Natural killer cell (primary cell): ENCODE measurements around the gene OCEL1. TPM values are rescaled to one million over a fixed set of nuclear protein-coding genes. Genes with fewer than 3 reads are reported as not detected.

ENCODE experiments used
- ATAC-seq, 3 donors: fragments of 150-1000 bp in 2 of 3; fragments of 200-7000 bp in 1 of 3; cut with Tn5 transposase; 1 replicate in 1 of 3; 2 replicates in 2 of 3; pipeline ENCODE4 v1.10.0; 2021; ENCODE audit warnings: mild to moderate bottlenecking in 2 of 3, moderate library complexity in 2 of 3
- DNase-seq, 2 donors: peaks; one replicate each; pipeline versions ENCODE4 v3.0.0 to v3.0.0-alpha.2; 2013 to 2021; ENCODE audit warnings: mixed read lengths in 1 of 2
- H3K27ac ChIP-seq: one replicate; pipeline ENCODE4 v1.5.1; 2013; ENCODE audit warnings: mild to moderate bottlenecking, low read length
- H3K27me3 ChIP-seq: one replicate; pipeline ENCODE4 v1.6.1; 2013; ENCODE audit warnings: low read length; ENCODE audit not compliant: control insufficient read depth, insufficient read depth
- H3K36me3 ChIP-seq: one replicate; pipeline ENCODE4 v1.6.1; 2013; ENCODE audit warnings: low read length; ENCODE audit not compliant: control insufficient read depth, insufficient read depth
- H3K4me1 ChIP-seq: one replicate; pipeline ENCODE4 v1.6.1; 2013; ENCODE audit warnings: low read length; ENCODE audit not compliant: control insufficient read depth, insufficient read depth
- H3K4me3 ChIP-seq: one replicate; pipeline ENCODE4 v1.5.1; 2013; ENCODE audit warnings: low read length
- H3K9me3 ChIP-seq: one replicate; pipeline ENCODE4 v1.6.1; 2013; ENCODE audit warnings: low read length; ENCODE audit not compliant: control insufficient read depth, insufficient read depth
- H3K27ac Mint-ChIP-seq, 2 donors: one replicate each; pipeline ENCODE4 v1.8.0; 2022; ENCODE audit warnings: mild to moderate bottlenecking in 2 of 2, mixed read lengths in 2 of 2, moderate library complexity in 1 of 2
- H3K27me3 Mint-ChIP-seq, 2 donors: one replicate each; pipeline ENCODE4 v1.8.0; 2022; ENCODE audit warnings: low read depth in 2 of 2, mixed read lengths in 2 of 2
- H3K36me3 Mint-ChIP-seq: one replicate; pipeline ENCODE4 v1.8.0; 2022; ENCODE audit warnings: mixed read lengths
- H3K4me1 Mint-ChIP-seq, 2 donors: one replicate each; pipeline ENCODE4 v1.8.0; 2022; ENCODE audit warnings: mixed read lengths in 2 of 2
- H3K4me3 Mint-ChIP-seq: one replicate; pipeline ENCODE4 v1.8.0; 2022; ENCODE audit warnings: mild to moderate bottlenecking, moderate library complexity, mixed read lengths
- H3K9me3 Mint-ChIP-seq, 2 donors: one replicate each; pipeline ENCODE4 v1.8.0; 2022; ENCODE audit warnings: mixed read lengths in 2 of 2
- WGBS: methylation state at CpG from one replicate; pipeline ENCODE4 v1.1.7; 2013; ENCODE audit warnings: missing lambda C conversion rate; ENCODE audit not compliant: insufficient coverage; 5-methylcytosine and 5-hydroxymethylcytosine counted together
- intact Hi-C: fragments of 100-400 bp; cut with micrococcal nuclease; formaldehyde crosslinking; loops from one replicate; pipeline ENCODE4 v1.14.2; 2022
- total RNA-seq, 4 donors: library from RNA; stranded (reverse); fragments of 120-200 nt in 1 of 4; gene quantifications; one replicate each; pipeline versions ENCODE4 v1.2.3 to v1.2.4, GENCODE V29; 2013 to 2022
- TF ChIP-seq, protein P1 (sequence below): fragments of 200-600 bp; IDR thresholded peaks from one replicate; pipeline ENCODE4 v1.8.0; 2022; ENCODE audit warnings: antibody characterized with exemption

The OCEL1 gene
- total RNA-seq, 3 donors from 2014 or later (not counting 1 experiment from before 2014, with no cell fraction given), result 28.1 to 39.1 (median 37.0) TPM

DNA sequence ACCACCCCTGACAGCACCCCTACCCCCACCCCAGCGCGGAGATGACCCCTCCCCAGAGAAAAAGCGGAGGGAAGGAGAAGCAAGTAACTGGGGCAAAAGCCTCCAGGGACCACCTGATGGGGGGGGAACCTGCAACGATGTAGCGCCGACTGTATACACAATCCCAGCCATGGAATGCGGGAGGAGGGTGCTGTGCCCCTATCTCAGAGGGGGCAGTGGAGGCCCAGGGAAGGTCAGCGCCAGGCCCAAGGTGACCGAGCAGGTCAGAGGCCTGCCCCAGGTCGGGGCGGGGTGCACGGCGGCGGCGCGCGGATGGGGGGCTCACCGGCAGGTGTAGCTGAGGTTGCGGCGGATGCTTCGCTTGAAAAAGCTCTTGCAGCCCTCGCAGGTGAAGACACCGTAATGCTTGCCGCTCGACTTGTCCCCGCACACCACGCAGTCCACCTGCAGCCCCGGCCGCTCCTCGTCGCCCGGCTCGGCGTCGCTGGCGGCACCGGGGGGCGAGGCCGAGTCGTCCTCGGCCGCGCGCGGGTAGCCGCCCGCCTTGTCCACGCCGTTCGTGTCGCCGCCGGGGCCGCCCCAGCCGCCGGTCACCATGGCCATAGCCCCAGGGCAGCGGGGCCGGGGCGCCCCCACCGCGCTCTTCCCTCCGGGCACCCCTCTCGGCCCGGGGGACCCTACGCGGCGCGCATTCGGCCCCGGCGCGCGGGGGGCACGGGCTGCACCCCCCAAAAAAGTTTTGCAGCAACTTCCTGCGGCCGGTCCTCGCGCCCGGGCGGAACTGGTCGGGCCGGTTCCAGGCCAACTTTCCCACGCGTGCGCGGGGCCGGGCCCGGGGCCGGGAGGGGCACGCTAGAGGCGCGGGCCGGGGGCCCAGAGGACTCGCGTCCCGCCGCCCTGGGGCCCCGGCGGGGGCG, 18.9 kb downstream of the OCEL1 start:
- H3K4me3 Mint-ChIP-seq, result peak overlapping the region; percentile 35
- 5% methylated on average over 100 of the region's 100 CpGs for WGBS
- ATAC-seq, result peak in 1 of 3 donors; percentile 1

DNA sequence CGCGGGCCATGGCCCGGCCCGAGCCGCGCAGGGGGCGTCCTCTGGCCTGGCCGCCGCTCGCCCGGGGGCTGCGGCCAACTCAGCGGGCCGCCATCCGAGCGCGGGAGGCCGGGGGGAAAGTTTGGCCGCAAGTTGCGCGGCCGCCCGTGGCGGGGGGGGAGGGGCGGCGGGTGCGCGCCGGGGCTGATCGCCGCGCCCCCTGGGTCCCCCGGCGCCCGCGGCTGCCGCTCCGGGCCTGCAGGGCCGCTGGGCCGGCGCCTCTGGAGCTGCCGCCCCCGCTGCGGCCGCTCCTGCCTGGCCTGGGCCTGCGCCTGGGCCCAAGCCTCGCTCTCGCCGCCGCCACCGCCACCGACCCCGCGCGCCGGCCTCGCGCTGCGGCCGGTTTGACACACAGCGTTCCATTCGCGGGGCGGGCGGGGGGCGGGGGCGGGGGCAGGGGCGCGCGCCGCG, 19.5 kb downstream of the OCEL1 start, which contains the start of gene NR2F6:
NR2F6 (minus strand) TSS at position 385 of the 450 bp plus-strand sequence. CDS start 699 bp downstream, outside the sequence.
- intact Hi-C loops, result no loop called here
- H3K9me3 ChIP-seq, result no peaks in the 10 kb centered on the region
- ATAC-seq, result peak; percentile 15 to 20 (median 19)
- H3K4me3 ChIP-seq, result peak within 1 kb of the TSS; percentile 64
- H3K36me3 ChIP-seq, result no peaks in the 10 kb centered on the region
- under 1% methylated on average over 72 of the region's 72 CpGs for WGBS
- Mint-ChIP-seq H3K4me1 (peaks cover 0 to 21% of the 10 kb centered on the region in 2 donors), H3K9me3 (no peaks in the 10 kb centered on the region), H3K27me3 (no peaks in the 10 kb centered on the region), H3K36me3 (no peaks in the 10 kb centered on the region), H3K27ac (peak within 1 kb of the TSS in 1 of 2 donors; percentile 83), H3K4me3 (peak within 1 kb of the TSS; percentile 89)
- DNase-seq, result no peak
- no peaks in the 10 kb centered on the region for H3K27me3 ChIP-seq
- peak within 1 kb of the TSS; percentile 49 for H3K27ac ChIP-seq
- TF ChIP-seq, protein P1, sequence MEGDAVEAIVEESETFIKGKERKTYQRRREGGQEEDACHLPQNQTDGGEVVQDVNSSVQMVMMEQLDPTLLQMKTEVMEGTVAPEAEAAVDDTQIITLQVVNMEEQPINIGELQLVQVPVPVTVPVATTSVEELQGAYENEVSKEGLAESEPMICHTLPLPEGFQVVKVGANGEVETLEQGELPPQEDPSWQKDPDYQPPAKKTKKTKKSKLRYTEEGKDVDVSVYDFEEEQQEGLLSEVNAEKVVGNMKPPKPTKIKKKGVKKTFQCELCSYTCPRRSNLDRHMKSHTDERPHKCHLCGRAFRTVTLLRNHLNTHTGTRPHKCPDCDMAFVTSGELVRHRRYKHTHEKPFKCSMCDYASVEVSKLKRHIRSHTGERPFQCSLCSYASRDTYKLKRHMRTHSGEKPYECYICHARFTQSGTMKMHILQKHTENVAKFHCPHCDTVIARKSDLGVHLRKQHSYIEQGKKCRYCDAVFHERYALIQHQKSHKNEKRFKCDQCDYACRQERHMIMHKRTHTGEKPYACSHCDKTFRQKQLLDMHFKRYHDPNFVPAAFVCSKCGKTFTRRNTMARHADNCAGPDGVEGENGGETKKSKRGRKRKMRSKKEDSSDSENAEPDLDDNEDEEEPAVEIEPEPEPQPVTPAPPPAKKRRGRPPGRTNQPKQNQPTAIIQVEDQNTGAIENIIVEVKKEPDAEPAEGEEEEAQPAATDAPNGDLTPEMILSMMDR, result no peak
- peaks cover 19% of the 10 kb centered on the region for H3K4me1 ChIP-seq

More for the DNA sequence above, 18.9 kb downstream of the OCEL1 start:
- peaks cover 19% of the 10 kb centered on the region for H3K4me1 ChIP-seq
- H3K27me3 ChIP-seq, result no peaks in the 10 kb centered on the region
- intact Hi-C loops, result no loop called here
- Mint-ChIP-seq H3K4me1 (peaks cover 0 to 21% of the 10 kb centered on the region in 2 donors), H3K9me3 (no peaks in the 10 kb centered on the region), H3K27ac (no peak overlapping the region), H3K27me3 (no peaks in the 10 kb centered on the region), H3K36me3 (no peaks in the 10 kb centered on the region)
- peak in 1 of 2 donors; percentile 52 for DNase-seq
- no peaks in the 10 kb centered on the region for H3K9me3 ChIP-seq
- no peak overlapping the region for H3K27ac ChIP-seq
- H3K4me3 ChIP-seq, result peak overlapping the region; percentile 12
- no peaks in the 10 kb centered on the region for H3K36me3 ChIP-seq
- TF ChIP-seq, protein P1, result no peak

- peak in 1 of 3 donors; percentile 1 for ATAC-seq
- Histone ChIP-seq H3K9me3 (no peaks in the 10 kb centered on the region), H3K27me3 (no peaks in the 10 kb centered on the region), H3K4me3 (peak overlapping the region; percentile 64), H3K4me1 (peaks cover 19% of the 10 kb centered on the region), H3K36me3 (no peaks in the 10 kb centered on the region), H3K27ac (no peak overlapping the region)
- Mint-ChIP-seq H3K4me1 (peaks cover 0 to 21% of the 10 kb centered on the region in 2 donors), H3K27ac (peak overlapping the region in 1 of 2 donors; percentile 83), H3K9me3 (no peaks in the 10 kb centered on the region), H3K36me3 (no peaks in the 10 kb centered on the region), H3K27me3 (no peaks in the 10 kb centered on the region), H3K4me3 (peak overlapping the region; percentile 89)
- TF ChIP-seq, protein P1, result no peak
- 37% methylated on average over 21 of the region's 21 CpGs for WGBS
- DNase-seq, result peak in 1 of 2 donors; percentile 5
- intact Hi-C loops, result no loop called here
Measured at GRCh38 chr19:17246681-17247425, 20.8 kb downstream of the OCEL1 start.
